Myocyte (in vitro differentiated cells): ENCODE results near the gene SSBP3. TPM values are rescaled to one million over a fixed set of nuclear protein-coding genes. Genes with fewer than 3 reads are reported as not detected.

Experiments used
- DNase-seq: peaks from one replicate; pipeline ENCODE4 v3.0.0-alpha.2; 2012; ENCODE audit warnings: low read depth
- total RNA-seq: library from RNA; depleted of rRNA; stranded (reverse); fragments of >200 nt; gene quantifications from 2 replicates; pipeline ENCODE4 v1.2.3, GENCODE V29; 2014

The SSBP3 gene
- total RNA-seq, 1 donor from 2014 or later: 21.8 TPM

DNA sequence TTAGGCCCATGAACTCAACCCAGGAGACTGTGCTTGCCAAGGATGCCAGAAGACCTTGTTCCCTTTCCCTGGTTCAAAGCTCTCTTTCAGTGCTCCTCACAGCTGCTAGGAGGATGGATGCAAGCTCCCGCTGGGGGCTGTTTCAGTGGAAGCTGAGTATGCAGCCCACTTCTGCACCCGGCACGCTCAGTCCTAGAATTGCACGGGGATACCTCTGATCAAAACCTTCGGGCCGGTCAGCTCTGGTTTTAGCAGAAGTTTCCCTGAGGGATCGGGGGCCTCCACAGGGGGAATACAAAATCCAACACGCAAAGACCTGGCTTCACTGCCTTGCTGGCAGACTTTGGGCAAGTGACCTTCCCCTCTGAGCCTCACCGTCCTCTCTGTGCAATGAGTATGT is 4.2 kb upstream of the SSBP3 start:
- DNase-seq: no peak

DNA sequence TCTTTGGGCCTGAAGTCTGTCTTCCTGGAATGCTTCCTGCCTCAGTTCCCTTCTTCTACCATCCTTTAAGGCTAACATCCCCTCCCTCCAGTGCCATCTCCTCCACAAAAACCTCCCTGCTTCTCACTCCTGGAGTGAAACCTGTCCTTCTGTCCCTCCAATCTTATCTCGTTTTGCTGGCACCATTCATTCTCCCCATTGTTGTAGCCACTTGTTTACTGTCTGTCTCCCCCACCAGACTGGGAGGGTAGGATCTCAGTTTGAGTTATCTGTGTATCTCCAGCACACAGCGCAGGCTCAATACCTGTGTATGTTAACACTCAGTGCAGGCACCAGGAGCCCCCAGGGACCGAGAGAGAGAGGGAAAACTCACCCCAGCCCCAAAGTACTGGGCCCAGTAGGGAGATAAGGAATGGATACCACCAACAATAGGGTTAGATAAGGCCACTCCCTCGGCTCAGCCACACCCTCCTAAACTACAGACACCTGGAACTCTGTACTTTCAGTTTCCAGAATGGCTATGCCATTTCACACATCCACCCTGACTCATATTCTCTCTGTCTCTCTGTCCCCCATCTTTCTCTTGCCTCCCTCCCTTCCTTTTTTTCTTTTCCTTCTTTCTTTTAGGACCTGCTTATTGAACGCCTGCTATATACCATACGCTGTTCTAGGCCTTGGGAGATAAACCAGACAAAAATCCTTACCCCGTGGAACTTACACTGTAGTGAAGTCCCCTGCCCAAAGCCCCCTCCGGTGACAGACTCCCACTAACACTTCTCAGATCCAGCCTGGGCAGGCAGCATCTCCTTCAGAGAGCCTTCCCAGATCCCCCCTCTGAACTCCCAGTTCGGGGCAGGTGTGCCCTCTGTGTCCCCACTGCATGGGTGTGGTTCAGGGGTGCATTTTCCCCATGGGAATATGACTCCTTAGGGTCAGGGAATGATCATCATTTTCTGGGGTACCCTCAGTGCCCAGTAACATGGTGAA is 3.3 kb upstream of the SSBP3 start:
- no peak for DNase-seq

DNA sequence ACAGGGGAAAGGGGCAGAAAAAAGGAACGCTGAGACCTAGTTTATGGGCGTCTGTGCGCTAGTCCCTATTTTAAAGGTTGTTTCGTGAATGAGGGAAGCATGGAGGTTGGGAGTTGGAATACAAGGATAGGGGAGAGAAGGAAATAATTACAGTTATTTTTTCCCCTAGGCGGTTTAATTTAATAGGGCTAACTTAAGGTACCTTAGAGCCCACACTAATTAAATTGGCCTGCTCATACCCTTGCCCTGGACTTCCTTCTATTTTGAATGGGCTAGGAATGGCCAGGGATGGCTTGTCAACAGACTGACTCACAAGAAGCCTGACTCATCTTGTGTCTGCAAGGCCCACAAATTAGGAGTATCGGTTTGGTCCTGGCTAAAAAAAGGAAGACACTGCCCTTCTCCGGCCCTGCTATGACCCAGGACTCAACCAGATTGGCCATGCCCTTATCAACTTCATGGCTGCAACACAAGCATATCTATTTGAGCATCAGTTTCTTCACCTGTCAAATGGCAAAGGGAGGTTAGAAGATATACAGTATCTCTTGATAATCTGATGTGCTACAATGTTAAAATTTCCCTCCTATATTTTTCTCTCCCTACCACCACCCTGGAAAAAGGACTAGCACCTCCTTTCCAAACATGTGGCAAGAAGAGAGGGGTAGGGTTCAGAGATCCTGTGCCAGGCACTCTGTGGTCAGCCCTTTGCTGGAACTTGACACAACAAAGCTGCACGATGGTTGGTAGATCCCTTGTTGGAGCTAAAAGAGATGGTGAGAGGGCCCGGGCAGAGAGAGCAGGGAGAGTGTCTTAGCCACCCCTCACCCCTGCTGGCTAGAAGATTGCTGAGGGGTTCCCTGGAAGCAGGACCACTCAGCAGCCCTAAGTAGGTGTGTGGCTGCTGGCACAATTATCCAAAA is 2.2 kb upstream of the SSBP3 start:
- DNase-seq: peak; percentile 89

DNA sequence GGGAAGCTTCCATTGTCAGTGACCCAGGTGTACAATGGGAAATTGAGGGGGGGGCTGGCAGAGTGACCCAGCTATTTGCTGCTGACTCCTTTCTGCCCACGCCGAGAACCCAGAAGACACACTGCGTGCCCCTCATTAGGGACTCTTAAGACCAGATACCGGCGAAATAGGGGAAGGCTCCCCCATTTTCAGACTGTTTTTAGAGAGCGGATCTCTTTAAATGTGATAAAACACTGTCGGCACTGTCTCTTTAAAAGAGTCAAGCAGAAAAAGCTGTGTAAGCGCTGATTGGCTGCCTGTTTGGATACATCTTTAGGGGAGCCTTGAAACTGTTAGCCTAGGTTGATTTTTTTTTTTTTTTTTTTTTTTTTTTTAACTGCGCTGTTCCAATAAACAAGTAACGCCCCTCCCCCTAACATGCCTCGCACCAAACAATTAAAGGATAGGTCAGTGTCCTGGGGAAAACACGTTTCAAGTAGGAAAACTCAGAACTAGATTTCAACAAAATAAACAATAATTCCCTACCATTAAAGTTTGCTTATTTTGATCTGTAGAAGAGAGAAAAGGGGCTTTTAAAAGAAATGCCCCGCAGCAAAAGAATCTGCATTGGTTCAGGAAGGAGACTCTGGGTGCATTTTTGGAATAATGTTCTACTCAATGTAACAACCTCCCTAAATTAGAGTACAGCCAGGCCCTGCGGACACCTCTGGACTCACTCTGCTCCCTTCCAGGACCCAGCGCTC is 1.4 kb upstream of the SSBP3 start:
- DNase-seq: peak; percentile 93

GRCh38 chr1:54407154-54407403 is 885 bp upstream of the SSBP3 start:
- no peak for DNase-seq

- DNase-seq: no peak
These were observed 298 bp downstream of the SSBP3 start for GRCh38 chr1:54405898-54406293.

GRCh38 chr1:54404939-54405897 is 976 bp downstream of the SSBP3 start:
- DNase-seq: peak; percentile 53

GRCh38 chr1:54404263-54404662 is 1.9 kb downstream of the SSBP3 start:
- DNase-seq: no peak

DNA sequence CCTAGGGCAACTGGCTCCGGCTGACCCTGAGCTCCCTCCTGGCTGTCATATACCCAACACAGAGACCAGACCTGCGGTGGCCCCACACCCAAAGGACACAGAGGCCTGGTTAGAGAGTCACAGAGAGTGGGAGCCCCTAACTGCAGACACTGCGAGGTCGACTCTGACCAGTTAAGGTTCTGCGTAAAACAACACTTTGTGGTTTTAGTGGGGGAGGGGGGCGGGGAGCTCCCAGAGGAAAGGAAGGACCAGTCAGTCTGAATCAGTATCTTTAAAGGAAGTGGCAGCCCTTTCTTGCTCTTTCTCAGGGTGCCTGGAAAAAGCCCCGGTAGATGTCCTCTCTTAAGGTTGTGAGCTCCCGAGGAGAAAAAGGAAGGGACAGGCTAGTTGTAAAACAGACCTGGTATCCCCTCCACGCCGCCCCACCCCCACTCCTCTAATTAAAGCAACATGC is 2.4 kb downstream of the SSBP3 start:
- DNase-seq: peak; percentile 31

GRCh38 chr1:54403405-54403804 is 2.8 kb downstream of the SSBP3 start:
- no peak for DNase-seq

- no peak for DNase-seq
These were observed 3.3 kb downstream of the SSBP3 start for GRCh38 chr1:54402896-54403295.

GRCh38 chr1:54401799-54402198 is 4.4 kb downstream of the SSBP3 start:
- DNase-seq: no peak

- DNase-seq: no peak
These were observed 5.9 kb downstream of the SSBP3 start for GRCh38 chr1:54400329-54400728.

GRCh38 chr1:54399765-54400164 is 6.4 kb downstream of the SSBP3 start:
- DNase-seq: no peak

GRCh38 chr1:54398963-54399528 is 7.1 kb downstream of the SSBP3 start:
- DNase-seq: no peak

DNA sequence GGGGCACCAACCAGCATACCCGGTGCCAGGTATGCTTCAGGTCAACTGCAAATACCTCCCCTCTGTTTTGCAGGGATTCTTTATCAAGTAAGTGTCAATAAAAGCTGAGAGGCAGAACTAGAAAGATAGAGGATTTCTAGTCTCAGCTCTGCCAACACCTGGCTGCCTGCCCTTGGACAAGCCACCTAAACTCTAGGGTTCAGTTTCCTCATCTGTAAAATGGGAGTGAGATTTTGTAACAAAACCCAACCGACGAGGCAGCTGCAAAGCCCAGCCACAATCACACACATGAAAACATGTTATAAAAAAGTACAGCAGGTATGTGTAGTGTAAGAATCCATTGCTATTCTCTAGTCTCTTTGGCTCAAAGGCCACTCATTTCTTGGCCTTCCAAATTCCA is 8.2 kb downstream of the SSBP3 start:
- no peak for DNase-seq

DNA sequence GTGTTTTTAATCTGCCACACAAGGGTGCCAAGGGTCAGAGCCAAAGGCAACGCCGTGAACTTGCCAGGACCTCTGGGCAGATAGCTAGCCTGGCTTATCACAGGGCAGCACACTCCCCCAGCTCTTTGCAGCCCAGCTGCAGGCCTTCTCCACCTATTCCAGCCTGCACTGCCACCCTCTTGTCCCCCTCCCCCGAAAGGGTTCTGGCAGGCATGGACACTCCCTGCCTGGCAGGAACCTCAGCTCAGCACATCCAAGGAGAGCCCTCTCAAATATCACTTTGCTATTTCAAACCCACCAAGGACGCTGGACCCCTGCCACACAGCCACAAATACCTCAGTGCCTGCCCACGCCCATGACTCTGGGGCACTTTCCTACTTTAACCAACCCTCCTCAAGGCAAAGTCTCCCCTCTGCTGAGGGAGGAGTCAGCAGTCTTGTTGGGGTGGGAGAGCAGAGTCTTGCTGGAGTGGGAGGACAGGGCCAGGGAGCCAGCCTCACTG is 9.1 kb downstream of the SSBP3 start:
- peak; percentile 90 for DNase-seq

DNA sequence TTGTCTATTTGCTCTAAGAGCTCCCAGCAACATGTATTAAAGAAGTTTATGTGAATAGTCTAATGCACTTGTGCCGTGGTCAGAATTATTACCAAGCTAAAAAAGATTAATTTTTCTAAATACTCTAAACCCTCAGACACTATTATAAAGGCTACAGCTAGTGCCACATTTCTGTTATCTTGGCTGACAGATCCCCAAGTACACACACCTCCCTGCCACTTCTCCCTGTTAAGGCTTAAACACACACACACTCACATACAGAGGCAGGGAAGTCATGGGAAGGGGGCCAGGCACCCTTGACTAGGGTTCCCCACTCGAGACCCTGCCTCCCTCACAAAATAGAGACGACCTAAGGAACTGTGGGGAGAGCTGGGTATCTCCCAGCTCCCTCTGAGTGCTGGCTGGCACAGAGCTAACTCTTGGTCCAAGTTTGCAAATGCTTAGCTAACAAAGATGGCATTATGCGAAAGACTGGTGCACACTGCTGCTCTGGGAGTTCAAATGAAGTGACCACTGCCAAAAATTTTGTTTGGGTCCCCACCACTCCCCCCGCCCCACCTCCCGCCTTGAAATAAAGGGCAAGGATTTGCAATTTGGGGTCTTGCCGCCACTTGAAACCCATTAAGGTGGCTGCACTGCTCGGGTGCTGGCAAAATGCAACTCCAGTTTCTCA is 9.8 kb downstream of the SSBP3 start:
- no peak for DNase-seq

DNA sequence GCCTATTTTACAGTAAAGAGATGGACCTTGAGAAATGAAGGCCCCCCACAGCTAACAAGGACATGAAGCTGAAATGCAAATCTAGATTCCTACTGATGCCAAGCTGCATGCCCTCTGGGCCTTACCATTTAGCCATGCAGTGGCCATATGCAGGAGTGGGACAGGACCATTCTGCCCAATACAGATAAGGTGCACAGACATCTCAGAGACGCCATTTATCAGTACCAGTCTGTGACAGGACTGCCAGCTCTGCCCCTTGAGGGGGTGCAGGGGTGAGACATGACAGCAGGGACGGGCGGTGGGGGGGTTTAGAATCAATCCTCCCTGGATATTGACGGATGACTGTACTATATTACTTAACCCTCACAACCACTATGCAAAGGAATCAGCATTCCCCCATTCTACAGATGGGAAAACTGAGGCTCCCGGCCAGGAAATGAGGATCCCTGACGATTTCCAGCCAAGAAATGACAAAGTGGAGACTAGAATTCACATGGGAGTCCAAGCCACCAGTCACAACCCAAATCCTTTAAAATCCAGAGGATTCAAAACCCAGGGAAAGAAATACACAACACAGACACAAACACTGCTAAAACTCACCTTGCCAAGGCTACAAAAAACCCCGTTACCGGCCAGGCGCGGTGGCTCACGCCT is 10.8 kb downstream of the SSBP3 start:
- DNase-seq: no peak
